GM19463 (cell line): ENCODE results near the gene NEDD4L.

Experiments used
- ATAC-seq: cut with Tn5 transposase; IDR thresholded peaks from one replicate; pipeline ENCODE4 v1.9.1; 2021; ENCODE audit warnings: mild to moderate bottlenecking, moderate library complexity; ENCODE audit not compliant: unreplicated experiment

Gene NEDD4L

DNA sequence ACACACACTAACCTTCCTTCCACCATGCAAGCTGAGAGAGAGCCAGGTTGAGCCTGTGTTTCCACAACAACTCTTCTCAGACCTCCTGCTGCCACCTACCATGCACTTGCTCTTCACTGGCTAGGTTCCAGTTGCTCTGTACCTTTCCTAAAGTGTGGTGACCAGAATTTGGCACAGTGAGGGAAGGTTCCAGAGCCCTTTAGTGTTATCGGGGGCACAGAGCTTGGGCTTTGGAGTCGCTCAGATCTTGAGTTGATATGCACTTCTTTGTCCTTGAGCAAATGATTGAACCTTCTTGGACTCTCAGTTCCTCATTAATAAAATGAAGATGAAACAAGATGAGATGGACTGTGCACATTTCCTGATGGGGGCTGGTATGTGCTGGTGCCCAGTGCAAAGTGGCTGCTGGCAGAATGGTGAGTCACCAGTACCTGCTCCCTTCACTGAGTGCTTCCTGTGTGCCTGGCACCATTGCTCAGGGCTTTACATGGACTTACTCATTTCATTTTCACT, 47.1 kb downstream of the NEDD4L start:
- peak; percentile 94 for ATAC-seq

DNA sequence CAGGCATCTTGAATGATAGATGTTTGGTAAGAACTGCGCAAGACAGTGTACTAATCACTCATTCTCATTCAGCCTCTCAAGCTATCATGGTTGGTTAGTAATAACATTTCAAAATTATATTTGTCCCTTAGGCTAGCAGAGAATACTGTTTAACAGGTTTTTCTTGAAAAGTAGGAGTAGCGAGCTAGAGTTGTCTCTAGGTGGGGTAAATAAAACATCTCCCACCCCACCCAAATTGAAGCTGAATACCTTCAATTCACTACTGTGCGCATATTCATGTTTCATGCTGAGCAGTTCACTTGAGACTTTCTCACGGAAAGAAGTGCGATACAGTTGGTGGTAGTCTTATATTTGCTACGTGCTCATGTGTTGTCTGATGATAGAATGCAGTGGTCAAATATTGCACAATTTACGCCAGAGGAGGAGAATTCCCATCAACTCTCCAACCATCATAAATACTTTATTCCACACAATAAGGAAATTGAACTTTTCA, 49.3 kb downstream of the NEDD4L start:
- no peak for ATAC-seq

DNA sequence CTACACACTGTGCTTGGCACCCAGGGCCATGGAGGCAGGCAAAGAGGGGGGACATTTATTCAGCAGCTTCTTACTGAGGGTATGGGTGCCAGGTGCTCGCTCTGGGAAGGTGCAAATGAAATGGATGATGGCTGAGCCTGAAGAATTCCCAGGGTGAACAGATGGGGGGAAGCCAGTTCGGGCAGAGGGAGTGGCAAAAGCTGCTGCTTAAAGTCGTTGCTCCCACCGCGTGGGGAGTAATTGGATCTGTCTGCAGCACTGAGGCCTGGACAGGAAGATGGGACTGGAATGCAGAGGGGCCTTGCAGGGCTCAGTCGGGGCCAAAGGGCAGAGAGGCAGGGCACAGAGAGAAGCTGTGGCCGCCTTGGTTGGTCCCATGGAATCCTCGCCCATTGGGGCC, 51.2 kb downstream of the NEDD4L start:
- ATAC-seq: no peak

DNA sequence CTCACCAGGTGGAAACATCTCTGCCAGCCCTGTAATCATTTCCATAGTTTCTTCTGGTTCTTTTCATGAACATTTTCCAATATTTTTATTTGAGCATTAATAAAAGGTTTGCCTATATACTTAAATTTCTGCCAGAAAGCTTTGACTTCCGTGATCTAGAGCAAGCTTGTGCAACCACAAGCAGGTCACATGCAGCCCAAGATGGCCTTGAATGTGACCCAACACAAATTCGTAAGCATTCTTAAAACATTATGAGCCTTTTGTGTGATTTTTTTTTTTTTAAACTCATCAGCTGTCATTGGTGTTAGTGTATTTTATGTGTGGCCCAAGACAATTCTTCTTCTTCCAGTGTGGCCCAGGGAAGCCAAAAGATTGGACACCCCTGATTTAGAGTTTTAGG, 51.6 kb downstream of the NEDD4L start:
- ATAC-seq: no peak

DNA sequence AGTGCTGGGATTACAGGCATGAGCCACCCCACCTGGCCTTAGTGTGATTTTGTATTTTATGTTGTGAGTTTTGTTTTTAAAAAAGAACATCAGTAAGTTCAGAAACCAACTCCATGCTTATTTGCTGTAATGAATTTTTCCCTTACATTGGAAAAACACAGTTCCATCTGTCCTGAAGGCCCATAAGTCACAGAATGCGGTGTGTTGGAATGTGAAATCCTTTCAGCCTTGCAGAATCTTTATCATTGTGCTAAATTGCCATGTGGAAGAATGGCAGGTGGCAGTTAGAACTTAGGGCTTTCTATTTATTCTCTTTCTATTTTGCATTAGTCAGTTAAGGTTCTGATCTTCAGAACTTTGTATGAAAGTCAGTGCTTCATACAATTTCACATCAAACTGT, 52.6 kb downstream of the NEDD4L start:
- no peak for ATAC-seq

DNA sequence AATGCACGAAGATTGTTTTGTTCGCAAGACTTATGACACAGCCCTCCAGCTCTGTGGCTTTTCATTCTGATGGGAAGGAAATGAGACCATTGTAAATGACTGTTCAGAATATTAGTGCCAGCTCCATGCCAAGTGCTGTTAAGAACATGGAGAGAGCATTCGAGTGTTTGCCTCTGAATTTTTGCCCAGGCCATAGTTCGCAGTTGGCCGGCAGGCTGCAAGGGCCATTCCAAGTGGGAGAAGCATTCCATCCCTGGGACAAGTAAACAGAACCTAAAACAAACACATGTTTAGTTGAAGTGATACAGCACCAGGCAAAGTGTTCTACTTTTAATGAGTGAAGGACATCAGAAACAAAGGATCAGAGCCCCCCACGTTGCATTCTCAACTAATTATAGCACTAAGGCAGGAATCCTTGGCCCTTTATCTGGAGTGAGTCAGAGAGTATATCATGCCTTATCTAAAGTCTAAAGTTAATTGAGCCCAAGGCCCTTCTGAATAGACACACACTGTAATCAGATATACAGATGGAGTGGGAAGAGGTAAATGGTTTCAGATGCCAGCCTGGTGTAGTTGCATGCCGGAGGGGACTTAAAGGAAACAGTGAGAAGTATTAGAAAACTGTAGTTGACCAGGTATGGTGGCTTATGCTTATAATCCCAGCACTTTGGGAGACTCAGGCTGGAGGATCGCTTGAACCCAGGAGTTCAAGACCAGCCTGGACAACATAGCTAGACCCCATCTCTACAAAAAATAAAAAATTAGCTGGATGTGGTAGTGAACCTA, 53.3 kb downstream of the NEDD4L start:
- no peak for ATAC-seq

DNA sequence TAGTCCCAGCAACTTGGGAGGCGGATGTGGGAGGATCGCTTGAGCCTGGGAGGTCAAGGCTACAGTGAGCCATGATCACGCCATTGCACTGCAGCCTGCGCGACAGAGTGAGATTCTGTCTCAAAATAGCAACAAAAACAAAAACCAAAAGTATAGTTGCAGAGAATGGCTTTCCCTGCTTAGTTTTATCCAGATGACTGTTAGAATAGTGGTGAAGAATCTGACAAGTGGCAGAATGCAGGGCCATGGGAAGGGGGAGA, 53.8 kb downstream of the NEDD4L start:
- ATAC-seq: no peak

DNA sequence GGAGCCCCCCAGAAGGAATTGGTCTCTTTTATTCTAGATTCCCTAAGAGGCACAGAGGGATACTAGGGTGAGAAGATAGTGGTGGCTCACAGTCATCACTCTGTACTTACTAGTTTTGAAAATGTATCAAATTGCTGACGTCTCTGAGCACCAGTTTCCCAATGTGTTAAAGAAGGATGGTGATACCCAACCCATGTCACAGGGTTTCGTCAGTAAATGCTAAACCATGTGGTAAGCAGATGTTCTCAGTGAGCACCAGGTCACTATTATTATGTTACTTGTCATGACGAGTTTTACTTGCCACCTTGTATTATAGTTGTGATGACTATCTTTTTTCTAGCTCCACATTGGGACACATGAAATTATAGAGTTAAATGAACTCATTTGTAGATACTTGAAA, 54.7 kb downstream of the NEDD4L start:
- ATAC-seq: no peak

DNA sequence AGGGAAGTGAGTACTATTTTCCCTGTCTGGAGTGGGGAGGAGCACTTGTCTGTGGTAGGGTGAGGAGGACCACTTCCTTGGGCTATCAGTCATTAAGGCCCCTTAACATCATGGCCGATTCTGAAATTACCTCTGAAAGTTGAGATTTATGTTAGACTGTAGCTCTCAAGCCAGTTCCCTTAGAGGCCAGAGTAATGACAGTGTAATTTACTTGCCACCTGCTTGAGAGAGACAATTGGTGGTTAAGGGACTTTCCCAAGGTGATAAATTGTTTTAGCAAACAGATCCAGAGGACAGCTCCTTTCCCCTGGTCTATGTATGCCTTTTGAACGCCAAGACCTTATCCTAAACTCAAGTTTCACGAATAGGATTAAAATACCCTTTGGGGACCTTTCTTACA, 56.1 kb downstream of the NEDD4L start:
- ATAC-seq: peak; percentile 50

DNA sequence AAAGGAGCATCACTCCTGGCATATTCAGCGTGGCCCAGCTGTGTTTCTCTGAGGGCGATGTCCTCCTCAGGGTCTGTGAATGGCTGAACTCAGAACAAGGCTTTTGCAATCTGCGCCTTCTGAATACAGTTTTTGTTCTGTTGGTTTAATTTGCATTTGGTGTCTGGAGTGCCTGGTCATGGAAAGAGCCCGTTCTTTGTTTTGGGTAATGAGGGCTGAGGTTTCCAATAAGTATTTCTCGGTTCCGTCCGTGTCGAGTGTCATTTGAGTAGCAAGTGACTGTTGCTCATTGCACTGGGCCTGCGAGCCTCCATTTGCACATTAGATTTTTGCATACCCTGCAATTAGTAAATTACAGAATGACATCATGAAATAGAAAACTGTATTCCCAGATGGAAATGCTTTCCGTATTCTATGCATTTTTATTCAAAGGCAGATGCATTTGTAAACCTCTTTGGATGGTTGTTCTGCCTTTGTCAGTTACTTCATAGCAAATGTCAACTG, 57.3 kb downstream of the NEDD4L start:
- ATAC-seq: peak; percentile 55

DNA sequence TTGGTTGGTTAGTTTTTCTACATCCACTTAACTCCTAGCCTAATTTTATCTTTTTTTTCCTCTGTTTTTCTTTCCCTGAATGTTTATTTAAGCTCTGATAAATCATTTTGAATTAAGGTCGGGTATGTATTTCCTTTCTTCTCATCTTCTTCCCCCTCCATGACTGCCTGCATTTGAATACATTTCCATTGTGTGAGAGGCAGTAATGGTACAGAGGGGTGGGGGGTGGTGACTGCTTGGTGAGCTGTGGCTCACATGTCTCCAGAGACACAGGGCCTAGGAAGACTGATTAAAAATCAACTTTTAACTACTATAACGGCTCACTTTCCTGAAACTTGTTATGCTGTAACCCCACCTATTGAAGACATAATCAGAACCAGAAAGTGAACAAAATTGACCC, 58.0 kb downstream of the NEDD4L start:
- no peak for ATAC-seq

DNA sequence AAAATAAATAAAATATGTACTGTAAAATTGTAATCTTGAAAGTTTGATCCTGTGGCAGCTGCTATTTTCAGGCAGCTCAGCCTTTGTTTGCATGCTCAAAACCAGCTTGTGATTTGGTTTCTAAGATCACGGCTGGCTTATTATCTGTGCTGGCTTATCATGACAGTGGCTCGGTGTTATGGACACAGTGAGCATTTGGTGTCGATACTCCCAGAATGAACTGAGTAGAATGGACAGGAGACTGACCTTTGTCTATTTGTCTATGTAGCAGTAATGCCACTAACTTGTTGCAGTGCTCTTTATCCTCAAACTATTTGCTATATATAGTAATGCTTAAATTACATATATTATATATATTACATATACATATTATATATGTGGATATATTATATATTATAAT, 58.8 kb downstream of the NEDD4L start:
- no peak for ATAC-seq

DNA sequence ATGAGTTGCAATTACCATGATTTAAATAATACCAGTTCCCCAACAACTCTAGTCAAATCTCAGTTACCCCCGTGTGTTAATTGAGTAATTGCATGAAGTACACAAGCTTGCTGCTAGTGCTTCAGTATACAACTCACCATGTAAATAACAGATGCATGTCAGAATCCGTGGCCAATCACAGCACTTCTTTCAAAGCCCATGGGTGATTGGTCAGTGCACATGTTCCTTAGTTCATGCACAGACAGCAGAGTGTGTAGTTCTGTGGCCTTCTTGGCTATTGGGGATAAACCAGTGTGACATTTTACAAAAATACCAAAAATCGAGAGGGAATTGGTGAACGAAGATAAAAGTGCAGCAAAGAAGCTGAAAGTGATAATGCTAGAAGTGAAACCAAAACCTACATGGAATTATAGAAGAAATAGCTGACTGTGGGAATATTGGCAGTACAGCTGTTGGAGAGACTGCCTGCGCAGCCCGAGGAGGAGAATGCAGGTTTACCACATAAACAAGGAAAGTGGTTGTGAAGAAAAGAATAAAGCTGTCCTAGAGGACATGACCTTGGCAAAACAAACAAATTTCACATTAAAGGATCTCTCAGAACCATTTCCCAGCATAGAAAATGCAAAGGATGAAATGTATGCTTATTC, 59.4 kb downstream of the NEDD4L start:
- ATAC-seq: no peak

DNA sequence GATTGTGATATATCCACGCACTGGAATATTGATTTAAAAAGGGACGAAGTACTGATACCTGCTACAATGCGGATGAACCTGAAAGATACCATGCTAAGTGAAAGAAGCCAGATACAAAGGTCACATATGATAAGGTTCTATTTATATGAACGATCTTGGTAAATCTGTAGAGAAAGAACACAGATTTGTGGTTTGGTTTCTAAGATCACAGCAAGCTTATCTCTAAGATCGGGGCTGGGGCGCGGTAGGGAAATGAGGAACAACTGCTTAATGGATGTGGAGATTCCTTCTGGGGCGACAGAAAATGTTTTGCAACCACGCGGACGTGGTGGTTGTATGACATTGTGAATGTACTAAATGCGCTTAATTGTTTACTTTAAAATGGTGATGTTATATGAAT, 60.1 kb downstream of the NEDD4L start:
- no peak for ATAC-seq

DNA sequence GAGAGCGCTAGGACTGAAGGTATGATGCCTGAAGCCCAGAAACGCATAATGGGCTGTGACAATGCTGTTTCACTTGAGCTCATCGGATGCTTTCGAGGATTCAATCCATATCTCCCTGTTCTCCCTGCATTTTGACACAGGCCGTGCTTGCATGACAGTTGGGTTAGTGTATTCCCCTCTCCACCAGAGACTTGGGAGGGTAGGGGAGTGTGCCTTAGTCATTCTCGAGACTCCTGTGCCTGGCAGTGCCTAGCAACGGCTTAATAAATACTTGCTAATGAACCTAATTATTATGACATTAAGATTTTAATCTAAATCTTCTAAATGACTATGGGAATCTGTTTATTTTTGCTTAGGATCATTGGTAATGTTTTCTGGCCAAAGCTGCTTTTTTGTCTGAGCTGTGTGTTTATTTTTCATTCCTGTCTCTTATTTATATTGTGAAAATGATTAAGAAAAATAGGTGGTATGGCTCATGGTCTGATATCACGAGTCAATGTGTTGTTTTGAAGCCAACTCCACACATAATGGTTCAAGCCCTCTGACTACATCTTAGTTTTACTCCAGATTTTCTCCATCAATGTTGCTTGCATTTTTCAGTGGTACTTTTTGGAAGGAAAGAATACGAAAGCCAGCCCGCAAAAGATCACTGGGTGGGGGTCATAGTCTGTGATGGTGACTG, 61.3 kb downstream of the NEDD4L start:
- no peak for ATAC-seq

DNA sequence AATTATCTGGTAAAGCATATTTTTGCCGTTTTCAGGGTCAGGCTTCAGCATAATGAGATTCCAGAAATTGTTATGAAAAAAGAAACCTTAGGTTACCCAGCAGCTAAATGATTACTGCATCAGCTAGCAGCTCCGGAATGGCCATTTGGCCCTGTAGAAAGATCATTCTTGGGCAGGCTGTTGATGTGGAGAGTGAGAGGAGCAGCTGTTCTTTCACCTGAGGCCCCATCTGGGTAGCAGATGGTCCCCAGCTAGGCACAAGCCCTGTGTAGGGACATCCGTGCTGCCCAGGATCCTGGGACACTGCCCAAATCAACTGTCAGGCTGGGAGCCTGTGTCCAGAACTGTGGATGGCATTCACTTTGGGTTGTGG, 61.8 kb downstream of the NEDD4L start:
- no peak for ATAC-seq

DNA sequence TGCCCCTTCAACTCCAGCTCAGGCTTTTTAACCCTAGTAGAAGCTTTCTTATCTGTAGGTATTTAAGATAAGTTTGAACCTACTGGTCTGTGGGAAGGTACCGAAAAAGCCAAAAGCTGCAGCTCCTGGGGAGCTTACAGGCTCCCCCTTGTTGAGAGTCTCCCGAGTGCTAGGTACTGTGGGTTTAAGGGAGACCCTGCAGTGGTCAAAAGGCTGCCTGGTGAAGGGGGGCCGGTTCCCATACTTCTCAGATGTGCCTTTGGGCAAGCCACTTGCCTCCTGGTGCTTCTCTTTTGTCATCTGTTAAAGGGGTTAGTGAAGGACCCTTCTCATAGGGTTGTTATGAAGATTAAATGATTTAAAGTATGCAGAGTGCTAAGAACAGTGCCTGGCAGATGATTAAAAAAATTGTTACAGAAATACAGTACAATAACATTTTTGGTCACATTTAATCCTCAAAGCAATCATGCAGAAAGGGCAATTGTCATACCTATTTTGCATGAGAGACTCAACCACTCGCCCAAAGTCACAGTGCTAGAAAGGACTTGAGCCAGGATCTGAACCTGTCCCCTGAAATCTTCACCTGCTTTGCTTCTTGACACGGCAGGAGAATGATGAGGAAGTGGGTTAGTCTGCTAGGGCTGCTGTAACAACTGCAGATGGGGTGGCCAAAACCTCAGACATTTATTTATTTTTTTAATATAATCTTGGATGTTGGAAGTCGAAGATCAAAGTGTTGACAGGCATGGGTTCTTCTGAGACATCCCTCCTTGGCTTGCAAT, 62.5 kb downstream of the NEDD4L start:
- ATAC-seq: peak; percentile 33

DNA sequence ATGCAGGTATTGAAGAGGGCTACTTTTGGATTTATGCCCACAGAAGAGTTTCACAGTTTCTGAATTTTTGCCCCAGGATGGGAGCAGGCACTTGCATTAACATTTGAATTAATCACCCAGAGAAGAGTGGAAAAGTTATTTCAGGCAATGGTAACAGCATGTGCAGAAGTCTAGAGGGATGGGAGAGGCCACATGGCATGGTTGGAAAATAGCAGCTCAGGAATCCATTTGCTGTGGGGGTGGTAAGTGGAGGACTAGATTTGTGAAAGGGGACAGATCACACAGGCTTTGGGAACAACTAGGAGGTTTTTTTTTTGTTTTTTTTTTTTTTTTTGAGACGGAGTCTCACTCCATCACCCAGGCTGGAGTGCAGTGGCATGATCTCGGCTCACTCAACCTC, 65.2 kb downstream of the NEDD4L start:
- ATAC-seq: no peak

DNA sequence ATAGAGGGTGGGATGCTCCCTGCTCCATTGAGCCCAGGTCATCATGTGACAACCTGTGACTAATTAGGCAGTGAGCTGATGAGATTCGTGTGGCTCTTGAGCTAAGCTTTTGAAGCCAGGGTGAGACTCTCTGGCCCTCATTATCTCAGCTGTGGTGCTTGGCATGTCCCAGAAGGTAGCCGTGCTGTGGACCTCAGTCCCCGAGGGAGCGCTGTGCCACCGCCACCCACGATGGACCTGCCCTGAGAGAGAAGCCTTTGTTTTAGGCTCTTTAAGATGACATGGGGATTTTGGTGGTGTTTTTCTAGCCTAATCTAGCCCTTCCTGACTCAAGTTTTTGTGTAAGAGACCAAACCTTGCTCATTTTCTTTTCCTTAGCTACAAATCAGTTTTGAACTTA, 66.4 kb downstream of the NEDD4L start:
- ATAC-seq: peak; percentile 64

DNA sequence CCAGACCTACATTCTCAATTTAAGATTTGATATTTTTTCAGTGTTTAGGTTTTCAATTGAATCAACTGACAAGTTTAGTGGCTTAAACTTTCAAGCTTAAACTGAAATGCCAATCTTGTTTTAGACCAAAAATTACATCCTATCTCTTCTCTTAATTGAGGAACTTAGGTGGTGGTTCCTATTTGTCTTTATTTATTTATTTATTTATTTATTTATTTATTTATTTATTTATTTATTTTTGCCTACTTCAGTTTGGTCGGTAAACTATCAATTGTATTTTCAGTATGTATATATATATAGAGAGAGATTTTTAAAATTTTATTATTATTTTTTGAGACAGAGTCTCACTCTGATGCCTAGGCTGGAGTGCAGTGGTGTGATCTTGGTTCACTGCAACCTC, 68.1 kb downstream of the NEDD4L start:
- ATAC-seq: no peak

DNA sequence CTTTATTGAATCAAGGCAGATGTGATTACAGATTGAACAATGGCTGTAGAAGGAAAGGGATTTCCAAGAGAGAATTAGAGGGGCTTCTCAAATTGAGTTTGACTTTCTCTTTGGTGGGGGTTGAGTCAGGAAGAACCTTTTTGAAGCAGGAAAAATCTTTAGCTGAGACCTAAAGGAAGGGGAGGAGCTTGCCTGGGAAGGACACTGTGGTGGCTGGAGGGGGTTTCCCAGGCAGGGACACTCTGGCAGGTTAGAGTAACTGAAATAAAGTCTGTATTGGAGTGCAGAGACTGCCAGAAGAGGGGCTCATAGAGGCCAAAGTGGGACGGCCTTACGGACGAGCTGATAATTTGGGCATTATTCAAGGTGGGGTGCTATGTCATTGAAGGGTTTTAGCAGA, 69.3 kb downstream of the NEDD4L start:
- peak; percentile 71 for ATAC-seq
